ENCODE results near the gene IQSEC3.

The IQSEC3 gene

DNA sequence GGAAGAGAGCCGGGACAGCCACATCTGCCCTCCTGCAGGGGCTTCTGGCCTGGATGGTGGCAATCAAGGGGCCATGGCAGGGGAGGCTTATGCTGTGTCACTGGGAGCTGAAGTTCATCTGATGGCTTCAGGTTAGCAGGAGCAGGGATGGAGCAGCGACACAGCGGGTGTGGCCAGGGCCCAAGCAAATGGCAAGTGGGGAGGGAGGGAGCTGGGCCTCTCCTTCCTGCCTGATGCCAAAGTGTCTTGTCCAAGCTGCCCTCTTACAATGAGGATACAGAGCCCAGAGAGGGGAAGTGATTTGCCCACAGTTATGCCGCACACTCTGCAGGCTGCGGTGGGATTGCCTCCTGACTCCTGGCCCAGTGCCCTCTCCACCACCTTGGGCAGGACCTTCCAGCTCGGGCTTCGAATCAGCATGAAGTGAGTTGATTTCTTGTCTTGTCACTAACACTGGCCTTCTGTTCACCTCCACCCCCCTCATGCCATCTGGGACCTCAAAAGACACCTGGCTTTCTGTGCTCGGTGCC, 51.3 kb downstream of the IQSEC3 start:
- H3K27me3 ChIP-seq (ENCODE audit: insufficient read depth, poor library complexity, severe bottlenecking): no peaks in the 10 kb centered on the region

DNA sequence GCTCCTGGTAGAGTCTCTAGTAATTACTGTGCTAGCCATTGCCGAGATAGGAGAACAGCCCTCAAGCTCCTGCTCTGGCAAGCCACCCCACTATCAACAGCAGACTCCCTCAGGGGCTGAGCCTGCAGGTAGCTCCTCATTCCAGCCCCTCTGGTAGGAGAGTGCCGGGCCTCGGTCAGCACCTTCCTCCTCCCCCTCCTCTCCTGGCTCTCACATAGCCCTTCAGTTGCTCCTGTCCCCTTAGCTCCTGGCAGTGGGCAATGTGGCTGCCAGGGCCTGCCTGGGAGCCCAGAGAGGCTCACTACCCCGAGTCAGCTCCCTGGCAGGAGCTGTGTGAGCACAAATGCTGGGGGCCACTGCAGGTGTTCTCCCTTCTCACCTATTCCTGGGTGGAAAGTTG, 52.0 kb downstream of the IQSEC3 start:
- Histone ChIP-seq H3K27me3 (ENCODE audit: insufficient read depth, poor library complexity, severe bottlenecking) (no peaks in the 10 kb centered on the region), H3K36me3 (ENCODE audit: low read depth) (no peaks in the 10 kb centered on the region), H3K9me3 (ENCODE audit: severe bottlenecking) (no peaks in the 10 kb centered on the region), H3K4me3 (ENCODE audit: severe bottlenecking) (no peak overlapping the region), H3K27ac (ENCODE audit: poor library complexity, severe bottlenecking) (no peak overlapping the region), H3K4me1 (ENCODE audit: insufficient read depth, poor library complexity, severe bottlenecking) (no peaks in the 10 kb centered on the region)
- TF ChIP-seq, protein P1, sequence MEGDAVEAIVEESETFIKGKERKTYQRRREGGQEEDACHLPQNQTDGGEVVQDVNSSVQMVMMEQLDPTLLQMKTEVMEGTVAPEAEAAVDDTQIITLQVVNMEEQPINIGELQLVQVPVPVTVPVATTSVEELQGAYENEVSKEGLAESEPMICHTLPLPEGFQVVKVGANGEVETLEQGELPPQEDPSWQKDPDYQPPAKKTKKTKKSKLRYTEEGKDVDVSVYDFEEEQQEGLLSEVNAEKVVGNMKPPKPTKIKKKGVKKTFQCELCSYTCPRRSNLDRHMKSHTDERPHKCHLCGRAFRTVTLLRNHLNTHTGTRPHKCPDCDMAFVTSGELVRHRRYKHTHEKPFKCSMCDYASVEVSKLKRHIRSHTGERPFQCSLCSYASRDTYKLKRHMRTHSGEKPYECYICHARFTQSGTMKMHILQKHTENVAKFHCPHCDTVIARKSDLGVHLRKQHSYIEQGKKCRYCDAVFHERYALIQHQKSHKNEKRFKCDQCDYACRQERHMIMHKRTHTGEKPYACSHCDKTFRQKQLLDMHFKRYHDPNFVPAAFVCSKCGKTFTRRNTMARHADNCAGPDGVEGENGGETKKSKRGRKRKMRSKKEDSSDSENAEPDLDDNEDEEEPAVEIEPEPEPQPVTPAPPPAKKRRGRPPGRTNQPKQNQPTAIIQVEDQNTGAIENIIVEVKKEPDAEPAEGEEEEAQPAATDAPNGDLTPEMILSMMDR (IDR thresholded peaks at IDR 0.05; ENCODE audit: poor library complexity, severe bottlenecking): no peak
- ATAC-seq (ENCODE audit: low read depth): no peak
- no peak for DNase-seq (ENCODE audit: low spot score)

More for the DNA sequence above, 51.3 kb downstream of the IQSEC3 start:
- Histone ChIP-seq H3K36me3 (ENCODE audit: low read depth) (no peaks in the 10 kb centered on the region), H3K9me3 (ENCODE audit: severe bottlenecking) (no peaks in the 10 kb centered on the region), H3K4me1 (ENCODE audit: insufficient read depth, poor library complexity, severe bottlenecking) (no peaks in the 10 kb centered on the region), H3K4me3 (ENCODE audit: severe bottlenecking) (no peak overlapping the region), H3K27ac (ENCODE audit: poor library complexity, severe bottlenecking) (no peak overlapping the region)
- ATAC-seq (ENCODE audit: low read depth): no peak
- TF ChIP-seq, protein P1 (IDR thresholded peaks at IDR 0.05; ENCODE audit: poor library complexity, severe bottlenecking): no peak
- no peak for DNase-seq (ENCODE audit: low spot score)

DNA sequence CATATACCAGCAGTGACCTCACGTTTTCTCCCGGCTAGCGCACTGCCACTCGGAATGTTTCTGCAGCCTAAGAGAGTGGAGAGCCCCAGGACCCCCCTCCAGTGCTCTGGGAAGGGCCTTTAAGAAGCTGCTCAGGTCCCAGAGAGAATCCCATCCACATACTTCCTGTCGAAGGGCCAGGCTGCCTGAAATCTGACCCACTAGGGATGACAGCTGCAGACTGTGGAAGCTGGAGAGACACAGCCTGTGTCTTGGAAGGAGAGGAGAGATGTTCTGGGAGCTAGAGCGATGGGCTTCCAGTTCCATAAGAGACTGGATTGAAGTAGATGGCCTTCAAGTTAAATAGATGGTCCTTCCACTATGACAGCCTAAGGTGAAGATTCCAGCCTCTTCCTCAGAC, 54.4 kb downstream of the IQSEC3 start:
- Histone ChIP-seq H3K27me3 (ENCODE audit: insufficient read depth, poor library complexity, severe bottlenecking) (peaks cover 1% of the 10 kb centered on the region), H3K36me3 (ENCODE audit: low read depth) (no peaks in the 10 kb centered on the region), H3K27ac (ENCODE audit: poor library complexity, severe bottlenecking) (no peak overlapping the region), H3K4me3 (ENCODE audit: severe bottlenecking) (no peak overlapping the region), H3K4me1 (ENCODE audit: insufficient read depth, poor library complexity, severe bottlenecking) (no peaks in the 10 kb centered on the region), H3K9me3 (ENCODE audit: severe bottlenecking) (no peaks in the 10 kb centered on the region)
- ATAC-seq (ENCODE audit: low read depth): no peak
- no peak for DNase-seq (ENCODE audit: low spot score)
- TF ChIP-seq, protein P1 (IDR thresholded peaks at IDR 0.05; ENCODE audit: poor library complexity, severe bottlenecking): no peak

DNA sequence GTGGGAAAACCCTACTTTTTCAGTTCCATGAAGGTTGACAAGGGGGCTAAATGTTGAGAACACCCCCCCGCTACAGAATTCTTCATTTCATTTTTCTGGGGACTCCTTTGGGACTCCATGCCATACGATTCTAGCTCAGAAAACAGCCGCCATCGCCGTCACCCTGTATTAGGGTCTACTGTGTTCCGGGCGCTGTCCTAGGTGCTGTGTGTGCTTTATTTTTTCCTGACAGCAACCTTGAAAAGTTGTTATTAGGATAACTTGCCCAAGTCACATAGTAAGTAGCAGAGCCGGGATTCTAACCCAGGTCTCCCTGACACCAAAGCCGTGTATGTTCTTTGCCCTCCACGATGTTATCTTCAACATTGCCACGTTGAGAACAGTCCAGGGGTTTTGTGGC, 55.1 kb downstream of the IQSEC3 start:
- Histone ChIP-seq H3K4me3 (ENCODE audit: severe bottlenecking) (no peak overlapping the region), H3K36me3 (ENCODE audit: low read depth) (no peaks in the 10 kb centered on the region), H3K4me1 (ENCODE audit: insufficient read depth, poor library complexity, severe bottlenecking) (no peaks in the 10 kb centered on the region), H3K9me3 (ENCODE audit: severe bottlenecking) (no peaks in the 10 kb centered on the region), H3K27me3 (ENCODE audit: insufficient read depth, poor library complexity, severe bottlenecking) (peaks cover 4% of the 10 kb centered on the region), H3K27ac (ENCODE audit: poor library complexity, severe bottlenecking) (no peak overlapping the region)
- TF ChIP-seq, protein P1 (IDR thresholded peaks at IDR 0.05; ENCODE audit: poor library complexity, severe bottlenecking): no peak
- ATAC-seq (ENCODE audit: low read depth): no peak
- DNase-seq (ENCODE audit: low spot score): no peak

DNA sequence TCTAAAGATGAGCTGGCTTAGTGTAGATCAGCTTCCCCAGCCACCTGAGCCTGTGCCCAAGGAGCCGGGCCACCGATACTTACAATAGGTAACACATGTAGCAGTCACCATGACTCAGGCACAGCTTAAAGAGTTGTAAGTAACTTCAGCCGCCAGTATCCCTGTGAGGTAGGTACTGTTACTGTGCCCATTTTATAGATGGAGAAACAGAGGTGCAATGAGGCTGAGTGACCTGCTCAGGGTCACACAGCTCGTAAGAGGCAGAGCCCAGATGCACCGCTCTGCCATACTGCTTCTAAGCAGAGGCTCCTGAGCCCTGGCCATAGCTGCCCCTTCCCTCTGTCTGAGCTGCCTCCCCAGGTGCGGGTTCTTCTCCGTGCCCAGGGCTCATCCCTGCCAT, 58.5 kb downstream of the IQSEC3 start:
- Histone ChIP-seq H3K36me3 (ENCODE audit: low read depth) (no peaks in the 10 kb centered on the region), H3K4me1 (ENCODE audit: insufficient read depth, poor library complexity, severe bottlenecking) (no peaks in the 10 kb centered on the region), H3K4me3 (ENCODE audit: severe bottlenecking) (no peak overlapping the region), H3K9me3 (ENCODE audit: severe bottlenecking) (no peaks in the 10 kb centered on the region), H3K27ac (ENCODE audit: poor library complexity, severe bottlenecking) (no peak overlapping the region), H3K27me3 (ENCODE audit: insufficient read depth, poor library complexity, severe bottlenecking) (peaks cover 9% of the 10 kb centered on the region)
- TF ChIP-seq, protein P1 (IDR thresholded peaks at IDR 0.05; ENCODE audit: poor library complexity, severe bottlenecking): no peak
- ATAC-seq (ENCODE audit: low read depth): no peak
- DNase-seq (ENCODE audit: low spot score): no peak

Measured in RWPE2 (cell line).